Right atrium auricular region (tissue), 2 donors: ENCODE measurements around the gene ARMC5. TPM values are rescaled to one million over a fixed set of nuclear protein-coding genes. Genes with fewer than 3 reads are reported as not detected.

Experiments used
- DNase-seq: peaks from one replicate; pipeline ENCODE4 v3.0.0-alpha.2; 2019; ENCODE audit warnings: low spot score
- H3K27ac ChIP-seq, 2 donors: fragments of 200-600 bp; sonication (generic); 1 replicate in 1 of 2; 2 replicates in 1 of 2; pipeline ENCODE4 v1.5.1; 2016 to 2019
- H3K27me3 ChIP-seq, 2 donors: fragments of 200-600 bp; sonication (generic); one replicate each; pipeline versions ENCODE4 v1.5.1 to v1.6.0; 2017 to 2019
- H3K36me3 ChIP-seq: fragments of 200-600 bp; sonication (generic); one replicate; pipeline ENCODE4 v1.5.1; 2016
- H3K4me1 ChIP-seq, 2 donors: fragments of 200-600 bp; sonication (generic); one replicate each; pipeline versions ENCODE4 v1.5.1 to v1.6.0; 2017 to 2019
- H3K4me3 ChIP-seq, 2 donors: fragments of 200-600 bp; sonication (generic); 1 replicate in 1 of 2; 2 replicates in 1 of 2; pipeline ENCODE4 v1.5.1; 2017 to 2019; ENCODE audit warnings: mild to moderate bottlenecking in 1 of 2, moderate library complexity in 1 of 2
- H3K9me3 ChIP-seq, 2 donors: fragments of 200-600 bp; sonication (generic); one replicate each; pipeline ENCODE4 v1.5.1; 2019
- CTCF ChIP-seq, 2 donors: fragments of 200-600 bp; sonication (generic); IDR thresholded peaks; one replicate each; pipeline ENCODE4 v1.5.1; 2019; ENCODE audit warnings: antibody characterized with exemption in 2 of 2
- total RNA-seq, 2 donors: library from RNA; depleted of rRNA; stranded (reverse); fragments of >200 nt; gene quantifications; one replicate each; pipeline ENCODE4 v1.1.0, GENCODE V29; 2016

The ARMC5 gene
- total RNA-seq, 2 donors from 2014 or later = 7.4 to 9.0 TPM

GRCh38 chr16:31451201-31451600 is 8.1 kb upstream of the ARMC5 start:
- Histone ChIP-seq H3K9me3 (no peaks in the 10 kb centered on the region), H3K4me3 (no peak overlapping the region), H3K36me3 (no peaks in the 10 kb centered on the region), H3K27me3 (no peaks in the 10 kb centered on the region), H3K27ac (peak overlapping the region in 1 of 2 donors; percentile 67), H3K4me1 (peaks cover 0 to 50% of the 10 kb centered on the region in 2 donors)
- no peak for DNase-seq
- no peak for TF ChIP-seq CTCF (IDR thresholded peaks at IDR 0.05)

GRCh38 chr16:31451681-31452351 is 7.5 kb upstream of the ARMC5 start:
- TF ChIP-seq CTCF (IDR thresholded peaks at IDR 0.05) = peak in 1 of 2 donors; percentile 62
- H3K27me3 ChIP-seq = no peaks in the 10 kb centered on the region
- peak overlapping the region; percentile 67 to 70 for H3K27ac ChIP-seq
- H3K4me3 ChIP-seq = no peak overlapping the region
- no peaks in the 10 kb centered on the region for H3K9me3 ChIP-seq
- no peak for DNase-seq
- H3K36me3 ChIP-seq = no peaks in the 10 kb centered on the region
- H3K4me1 ChIP-seq = peaks cover 0 to 57% of the 10 kb centered on the region in 2 donors

- no peaks in the 10 kb centered on the region for H3K27me3 ChIP-seq
- H3K9me3 ChIP-seq = no peaks in the 10 kb centered on the region
- peaks cover 0 to 65% of the 10 kb centered on the region in 2 donors for H3K4me1 ChIP-seq
- H3K36me3 ChIP-seq = no peaks in the 10 kb centered on the region
- no peak for DNase-seq
- peak overlapping the region; percentile 67 to 70 for H3K27ac ChIP-seq
- TF ChIP-seq CTCF (IDR thresholded peaks at IDR 0.05) = no peak
- no peak overlapping the region for H3K4me3 ChIP-seq
Measured at GRCh38 chr16:31452631-31453106, 6.6 kb upstream of the ARMC5 start.

- Histone ChIP-seq H3K9me3 (no peaks in the 10 kb centered on the region), H3K4me1 (peaks cover 0 to 72% of the 10 kb centered on the region in 2 donors), H3K27ac (peak overlapping the region; percentile 67 to 70), H3K36me3 (no peaks in the 10 kb centered on the region), H3K27me3 (no peaks in the 10 kb centered on the region), H3K4me3 (peak overlapping the region in 1 of 2 donors; percentile 11)
- DNase-seq = peak; percentile 83
- no peak for TF ChIP-seq CTCF (IDR thresholded peaks at IDR 0.05)
Measured at GRCh38 chr16:31453255-31454204, 5.8 kb upstream of the ARMC5 start.

- Histone ChIP-seq H3K4me1 (peaks cover 0 to 80% of the 10 kb centered on the region in 2 donors), H3K9me3 (no peaks in the 10 kb centered on the region), H3K36me3 (no peaks in the 10 kb centered on the region), H3K27ac (peak overlapping the region in 1 of 2 donors; percentile 14), H3K27me3 (no peaks in the 10 kb centered on the region), H3K4me3 (no peak overlapping the region)
- no peak for DNase-seq
- peak in 1 of 2 donors; percentile 29 for TF ChIP-seq CTCF (IDR thresholded peaks at IDR 0.05)
Measured at GRCh38 chr16:31455601-31456314, 3.5 kb upstream of the ARMC5 start.
